ENCODE measurements around the gene ADK. TPM values are rescaled to one million over a fixed set of nuclear protein-coding genes. Genes with fewer than 3 reads are reported as not detected.
A peak's percentile ranks its signal among the peaks of the same experiment; 100 is the strongest.

ADK gene
- total RNA-seq, 1 donor from 2014 or later = 28.5 TPM

GRCh38 chr10:74419491-74419951 lies 268.5 kb downstream of the ADK start:
- peaks cover 12% of the 10 kb centered on the region for H3K36me3 Mint-ChIP-seq
- peaks cover 5% of the 10 kb centered on the region for H3K9me3 Mint-ChIP-seq
- no peak for DNase-seq (ENCODE audit: extremely low spot score, unreplicated experiment)
- no peaks in the 10 kb centered on the region for H3K27me3 Mint-ChIP-seq
- no peak overlapping the region for H3K4me3 Mint-ChIP-seq
- peaks cover 20% of the 10 kb centered on the region for H3K4me1 Mint-ChIP-seq (ENCODE audit: unreplicated experiment)
- TF ChIP-seq CTCF (conservative IDR thresholded peaks at IDR 0.05) = no peak
- no peak overlapping the region for H3K27ac Mint-ChIP-seq

GRCh38 chr10:74419958-74420375 lies 268.9 kb downstream of the ADK start:
- peaks cover 14% of the 10 kb centered on the region for H3K36me3 Mint-ChIP-seq
- peaks cover 20% of the 10 kb centered on the region for H3K4me1 Mint-ChIP-seq (ENCODE audit: unreplicated experiment)
- no peaks in the 10 kb centered on the region for H3K27me3 Mint-ChIP-seq
- no peak overlapping the region for H3K4me3 Mint-ChIP-seq
- TF ChIP-seq CTCF (conservative IDR thresholded peaks at IDR 0.05) = peak; percentile 77
- no peak overlapping the region for H3K27ac Mint-ChIP-seq
- peaks cover 5% of the 10 kb centered on the region for H3K9me3 Mint-ChIP-seq
- DNase-seq (ENCODE audit: extremely low spot score, unreplicated experiment) = no peak

GRCh38 chr10:74424565-74424964 lies 273.5 kb downstream of the ADK start:
- no peak overlapping the region for H3K4me3 Mint-ChIP-seq
- H3K36me3 Mint-ChIP-seq = peaks cover 14% of the 10 kb centered on the region
- no peak for TF ChIP-seq CTCF (conservative IDR thresholded peaks at IDR 0.05)
- H3K27ac Mint-ChIP-seq = no peak overlapping the region
- H3K27me3 Mint-ChIP-seq = no peaks in the 10 kb centered on the region
- peaks cover 5% of the 10 kb centered on the region for H3K9me3 Mint-ChIP-seq
- DNase-seq (ENCODE audit: extremely low spot score, unreplicated experiment) = no peak
- peaks cover 6% of the 10 kb centered on the region for H3K4me1 Mint-ChIP-seq (ENCODE audit: unreplicated experiment)

- no peaks in the 10 kb centered on the region for H3K4me1 Mint-ChIP-seq (ENCODE audit: unreplicated experiment)
- TF ChIP-seq CTCF (conservative IDR thresholded peaks at IDR 0.05) = no peak
- no peak for DNase-seq (ENCODE audit: extremely low spot score, unreplicated experiment)
- no peaks in the 10 kb centered on the region for H3K27me3 Mint-ChIP-seq
- no peak overlapping the region for H3K4me3 Mint-ChIP-seq
- H3K9me3 Mint-ChIP-seq = peaks cover 5% of the 10 kb centered on the region
- peaks cover 15% of the 10 kb centered on the region for H3K36me3 Mint-ChIP-seq
- H3K27ac Mint-ChIP-seq = no peak overlapping the region
These were observed 274.5 kb downstream of the ADK start for GRCh38 chr10:74425456-74426001.

- Mint-ChIP-seq H3K27me3 (no peaks in the 10 kb centered on the region), H3K4me1 (ENCODE audit: unreplicated experiment) (peaks cover 18% of the 10 kb centered on the region), H3K27ac (no peak overlapping the region), H3K36me3 (peaks cover 4% of the 10 kb centered on the region), H3K4me3 (no peak overlapping the region), H3K9me3 (no peaks in the 10 kb centered on the region)
- no peak for DNase-seq (ENCODE audit: extremely low spot score, unreplicated experiment)
- TF ChIP-seq CTCF (conservative IDR thresholded peaks at IDR 0.05) = no peak
These were observed 280.8 kb downstream of the ADK start for GRCh38 chr10:74431816-74432215.
